Liver (tissue), 3 donors: Measurements from ENCODE around the gene GRK5.

Experiments used
- CTCF ChIP-seq: fragments of 150-350 bp; IDR thresholded peaks from 2 replicates; pipeline ENCODE4 v1.5.1; 2017; ENCODE audit warnings: improper control_type of control experiment, low read depth, low read length; ENCODE audit not compliant: missing input control
- FOXA1 ChIP-seq: IDR thresholded peaks from 2 replicates; pipeline ENCODE4 v1.6.1; 2016; ENCODE audit warnings: antibody characterized with exemption
- FOXA2 ChIP-seq: IDR thresholded peaks from 2 replicates; pipeline ENCODE4 v1.6.1; 2016; ENCODE audit warnings: antibody characterized with exemption
- GABPA ChIP-seq, 2 donors: IDR thresholded peaks in 1 of 2; conservative IDR thresholded peaks in 1 of 2; 2 replicates each; pipeline ENCODE4 v1.6.1; 2016; ENCODE audit warnings: antibody characterized with exemption in 2 of 2, mild to moderate bottlenecking in 1 of 2, moderate library complexity in 1 of 2
- HNF4A ChIP-seq, 2 donors: conservative IDR thresholded peaks; 2 replicates each; pipeline ENCODE4 v1.6.1; 2016; ENCODE audit warnings: antibody characterized with exemption in 2 of 2, mild to moderate bottlenecking in 2 of 2
- JUND ChIP-seq, 2 donors: IDR thresholded peaks; 2 replicates each; pipeline ENCODE4 v1.6.1; 2016; ENCODE audit warnings: antibody characterized with exemption in 2 of 2
- MAX ChIP-seq: IDR thresholded peaks from 2 replicates; pipeline ENCODE4 v1.6.1; 2016; ENCODE audit warnings: antibody characterized with exemption
- REST ChIP-seq: IDR thresholded peaks from 2 replicates; pipeline ENCODE4 v1.6.1; 2016; ENCODE audit warnings: antibody characterized with exemption, mild to moderate bottlenecking
- RXRA ChIP-seq, 2 donors: IDR thresholded peaks; 2 replicates each; pipeline ENCODE4 v1.6.1; 2017 to 2018; ENCODE audit warnings: antibody characterized with exemption in 2 of 2, mild to moderate bottlenecking in 1 of 2
- donor health status: healthy.
- donor health status: healthy.

GRCh38 chr10:119313024-119313423 is 105.7 kb downstream of the GRK5 start:
- TF ChIP-seq CTCF: no peak
- no peak for TF ChIP-seq RXRA (IDR thresholded peaks at IDR 0.05)
- no peak for TF ChIP-seq MAX
- TF ChIP-seq REST: no peak
- TF ChIP-seq JUND (IDR thresholded peaks at IDR 0.05): no peak
- no peak for TF ChIP-seq FOXA1
- no peak for TF ChIP-seq FOXA2
- TF ChIP-seq HNF4A (conservative IDR thresholded peaks at IDR 0.05): no peak
- TF ChIP-seq GABPA (IDR thresholded peaks at IDR 0.05 in 1 of 2, conservative IDR thresholded peaks at IDR 0.05 in 1 of 2): no peak
